GM18499 (cell line): Measurements from ENCODE around the gene MAPK8IP2.
A peak's percentile ranks its signal among the peaks of the same experiment; 100 is the strongest.
"Not testable (repeated sequence)": the region's sequence is repeated elsewhere in the genome, so short reads cannot be mapped to it uniquely, and the experiment has no call there.

Source experiments
- ATAC-seq: cut with Tn5 transposase; IDR thresholded peaks from one replicate; pipeline ENCODE4 v1.9.1; 2021; ENCODE audit warnings: moderate number of reproducible peaks; ENCODE audit not compliant: insufficient read depth, unreplicated experiment

MAPK8IP2 gene

DNA sequence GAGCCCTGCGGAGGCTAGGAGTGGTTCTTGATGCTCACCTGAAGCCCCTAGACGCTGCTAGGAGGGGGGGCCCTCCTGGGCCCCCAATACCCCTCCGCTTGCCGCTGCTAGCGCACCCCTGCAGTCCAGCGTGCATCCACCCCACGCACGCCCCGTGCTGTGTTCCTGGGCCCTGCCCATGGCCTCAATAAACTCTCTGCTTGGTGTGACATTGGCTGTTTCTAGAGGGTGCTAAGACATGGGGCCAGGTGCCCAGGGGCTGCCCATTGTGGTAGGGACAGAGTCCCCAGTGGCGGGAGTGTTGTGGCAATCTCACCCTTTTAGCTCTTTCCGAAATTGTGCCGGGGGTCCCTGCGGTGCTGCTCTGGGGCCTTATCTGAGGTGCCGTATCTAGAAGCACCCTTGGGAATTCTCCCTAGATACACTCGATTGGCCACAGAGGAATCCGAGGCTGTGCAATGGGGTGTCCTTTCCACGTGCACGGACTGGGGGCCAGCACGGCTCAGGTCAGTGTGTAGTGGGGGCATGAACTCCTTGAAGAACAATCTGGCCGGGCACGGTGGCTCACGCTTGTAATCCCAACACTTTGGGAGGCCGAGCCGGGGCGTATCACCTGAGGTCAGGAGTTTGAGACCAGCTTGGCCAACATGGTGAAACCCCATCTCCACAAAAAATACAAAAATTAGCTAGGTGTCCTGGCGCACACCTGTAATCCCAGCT, 10.9 kb downstream of the MAPK8IP2 start:
- no peak for ATAC-seq

GRCh38 chr22:50612168-50612527, 11.6 kb downstream of the MAPK8IP2 start:
- no peak for ATAC-seq

GRCh38 chr22:50612528-50613221, 12.1 kb downstream of the MAPK8IP2 start:
- ATAC-seq = no peak

DNA sequence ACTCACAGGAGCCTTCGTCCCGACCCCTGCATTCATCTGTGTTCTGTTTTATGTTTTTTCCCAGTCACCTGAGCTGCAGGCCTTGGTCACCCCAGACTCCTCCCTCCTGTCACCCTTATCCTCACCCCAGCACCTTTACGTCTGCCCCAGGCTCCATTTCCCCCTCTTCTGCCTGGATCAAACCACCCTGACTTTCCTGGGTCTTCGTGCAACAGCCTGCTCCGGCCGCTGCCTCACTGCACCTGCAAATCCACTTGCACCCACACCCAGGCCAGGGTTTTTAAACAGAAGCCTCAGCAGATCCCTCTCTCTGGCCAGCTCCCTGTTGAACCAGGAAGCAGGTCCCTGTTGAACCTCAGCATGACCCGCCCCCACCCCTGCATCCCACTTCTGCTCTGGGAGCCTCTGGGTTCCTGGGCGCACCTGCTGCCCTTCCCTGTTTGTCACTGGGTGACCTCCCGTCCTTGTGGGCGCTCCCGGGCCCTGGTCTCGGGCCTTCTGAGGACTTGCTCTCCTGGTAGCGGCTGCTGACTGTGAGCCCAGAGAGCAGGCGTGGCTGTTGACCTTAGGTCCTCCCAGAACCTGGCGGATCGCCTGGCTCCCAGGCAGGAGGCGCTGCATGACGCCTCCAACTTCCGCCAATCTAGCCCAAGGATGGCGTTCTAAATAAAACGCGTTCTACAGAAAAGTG, 12.8 kb downstream of the MAPK8IP2 start:
- no peak for ATAC-seq

DNA sequence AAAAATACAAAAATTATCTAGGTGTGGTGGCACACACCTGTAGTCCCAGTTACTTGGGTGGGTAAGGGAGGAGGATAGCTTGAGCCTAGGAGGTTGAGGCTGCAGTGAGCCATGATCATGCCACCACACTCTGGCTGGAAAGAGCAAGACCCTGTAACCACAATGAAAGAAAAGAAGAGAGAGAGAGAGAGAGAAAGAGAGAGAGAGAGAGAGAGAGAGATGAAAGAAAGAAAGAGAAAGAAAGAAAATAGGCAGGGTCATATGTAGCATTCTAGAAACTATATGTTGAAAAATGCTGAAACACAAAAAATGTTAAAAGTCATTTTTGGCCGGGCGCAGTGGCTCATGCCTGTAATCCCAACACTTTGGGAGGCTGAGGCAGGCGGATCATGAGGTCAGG, 13.7 kb downstream of the MAPK8IP2 start:
- not testable (repeated sequence) for ATAC-seq

GRCh38 chr22:50620593-50621355, 20.2 kb downstream of the MAPK8IP2 start:
- peak; percentile 36 for ATAC-seq

DNA sequence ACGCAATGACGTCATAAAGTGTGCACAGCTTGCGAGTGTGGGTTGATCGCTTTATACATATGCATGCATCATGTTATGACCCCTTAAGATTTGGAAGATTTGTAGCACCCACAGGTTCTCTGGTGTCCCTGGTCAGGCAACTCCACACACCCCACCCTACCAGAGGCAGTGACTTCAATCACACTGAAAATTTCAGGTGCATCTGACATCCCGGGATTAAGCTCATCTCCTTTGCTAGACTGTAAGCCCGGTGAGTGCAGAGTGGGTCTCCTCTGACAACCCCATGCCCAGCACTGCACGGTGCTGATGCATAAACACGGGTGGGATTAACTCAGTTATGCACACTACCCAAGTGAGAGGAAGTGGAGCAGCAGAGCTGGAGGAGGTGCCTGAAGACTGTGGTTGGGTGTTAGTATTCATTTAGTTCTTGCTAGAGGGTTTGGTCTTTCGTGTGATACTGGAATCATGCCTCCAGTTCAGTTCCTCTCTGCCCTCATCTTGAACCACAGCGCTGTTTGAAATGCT, 20.8 kb downstream of the MAPK8IP2 start:
- peak; percentile 10 for ATAC-seq

DNA sequence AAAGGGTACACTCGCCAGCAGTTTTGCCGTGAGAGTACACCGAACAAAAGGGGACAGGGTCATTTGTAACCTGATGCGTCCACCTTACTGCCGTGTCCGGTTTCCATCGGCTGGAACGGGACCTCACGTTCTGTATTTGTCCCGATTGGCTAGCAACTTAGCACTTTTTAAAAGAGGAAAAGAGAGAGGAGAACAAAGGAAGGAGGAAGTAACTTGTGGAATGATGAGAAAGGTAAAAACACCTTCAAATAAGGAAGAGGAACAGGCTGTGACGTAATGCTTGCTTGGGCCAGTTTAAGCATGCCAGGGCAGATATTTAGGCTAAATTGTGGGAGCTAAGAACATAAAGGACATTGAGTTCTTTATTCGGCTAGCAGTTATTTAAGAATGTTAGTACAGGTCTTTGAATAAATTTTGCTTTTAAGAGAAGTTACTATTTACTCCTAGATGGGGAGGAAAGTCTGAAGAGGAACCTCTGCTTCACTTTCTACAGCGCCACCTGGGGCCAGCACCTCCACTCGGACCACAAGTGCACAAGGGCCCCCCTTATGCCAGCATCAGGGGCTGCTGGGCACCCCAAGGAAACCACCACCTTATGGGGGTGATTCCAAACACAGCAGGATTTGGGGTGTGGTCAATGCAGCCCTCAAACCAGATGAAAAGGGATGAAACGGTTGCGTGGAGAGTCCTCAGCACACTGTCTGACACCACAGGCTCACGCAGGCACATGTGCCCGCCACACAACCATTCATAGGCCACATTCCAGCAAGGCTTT, 21.5 kb downstream of the MAPK8IP2 start:
- no peak for ATAC-seq

- no peak for ATAC-seq
Observed at GRCh38 chr22:50622723-50623327, 22.2 kb downstream of the MAPK8IP2 start.

DNA sequence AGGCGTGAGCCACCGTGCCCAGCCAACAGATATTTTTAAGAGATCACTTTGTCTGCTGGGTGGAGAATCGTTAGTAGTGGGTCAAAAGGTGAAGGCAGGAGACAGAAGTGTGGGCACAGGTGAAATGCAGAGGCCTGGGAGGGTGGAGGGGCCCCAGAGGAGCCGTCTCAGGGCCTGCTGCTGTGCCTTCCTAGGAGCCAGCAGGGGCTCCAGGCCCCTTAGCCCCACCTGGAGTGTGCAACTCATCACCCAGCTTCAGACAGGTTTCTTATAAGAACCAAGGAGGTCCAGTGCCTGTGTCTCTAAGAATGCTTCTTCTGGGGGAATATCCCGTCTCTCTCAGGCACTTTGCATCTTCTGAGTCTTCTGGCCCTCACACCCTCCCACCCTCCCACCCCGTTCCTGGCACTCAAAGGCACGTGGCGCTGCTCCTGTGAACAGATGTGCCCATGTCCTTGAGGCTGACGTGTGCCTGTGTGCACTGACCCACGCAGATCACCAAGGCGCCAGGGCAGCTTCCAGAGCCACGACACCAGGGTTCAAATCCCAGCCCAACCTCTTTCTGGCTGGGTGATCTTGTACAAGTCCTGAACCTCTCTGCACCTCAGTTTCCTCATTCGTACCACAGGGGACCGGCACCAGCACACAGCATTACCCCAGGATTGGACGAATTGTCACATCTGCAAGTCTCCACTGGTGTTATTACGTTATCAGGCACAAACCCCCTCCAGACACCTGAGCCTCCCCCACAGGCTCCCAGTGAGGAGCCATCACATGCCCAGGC, 23.9 kb downstream of the MAPK8IP2 start:
- no peak for ATAC-seq

GRCh38 chr22:50625131-50625567, 24.6 kb downstream of the MAPK8IP2 start:
- ATAC-seq = no peak

DNA sequence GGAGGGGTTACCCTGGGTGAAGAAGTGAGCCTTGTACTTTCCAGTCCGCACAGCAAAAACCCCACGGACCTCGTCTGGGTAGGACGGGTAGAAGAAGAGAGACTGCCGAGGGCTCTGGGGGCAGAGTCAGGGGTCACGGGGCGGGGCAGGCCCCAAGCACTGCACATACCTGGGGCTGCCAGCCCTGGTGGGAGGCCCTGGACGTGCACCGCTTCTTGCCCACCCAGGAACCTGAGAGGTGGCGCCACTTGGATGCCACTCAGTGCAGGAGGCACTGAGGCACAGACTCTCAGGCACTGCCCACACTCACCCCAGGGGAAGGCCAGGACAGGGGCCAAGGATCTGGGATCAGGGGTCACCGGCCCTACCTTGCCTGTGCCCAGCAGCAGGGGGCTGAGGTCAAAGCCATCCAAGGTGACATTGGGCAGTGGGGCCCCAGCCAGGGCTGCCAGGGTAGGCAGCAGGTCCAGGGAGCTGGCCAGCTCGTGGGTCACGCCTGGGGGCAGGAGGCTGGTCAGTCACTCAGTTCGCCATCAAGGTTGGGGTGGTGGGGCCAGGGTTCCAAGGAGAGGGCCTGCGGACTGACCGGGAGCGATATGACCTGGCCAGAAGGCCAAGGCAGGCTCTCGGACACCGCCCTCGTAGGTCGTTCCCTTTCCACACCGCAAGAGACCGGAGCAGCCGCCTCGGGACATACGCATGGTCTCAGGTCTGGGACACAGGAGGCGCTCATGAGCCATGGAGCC, 25.1 kb downstream of the MAPK8IP2 start:
- ATAC-seq = no peak

DNA sequence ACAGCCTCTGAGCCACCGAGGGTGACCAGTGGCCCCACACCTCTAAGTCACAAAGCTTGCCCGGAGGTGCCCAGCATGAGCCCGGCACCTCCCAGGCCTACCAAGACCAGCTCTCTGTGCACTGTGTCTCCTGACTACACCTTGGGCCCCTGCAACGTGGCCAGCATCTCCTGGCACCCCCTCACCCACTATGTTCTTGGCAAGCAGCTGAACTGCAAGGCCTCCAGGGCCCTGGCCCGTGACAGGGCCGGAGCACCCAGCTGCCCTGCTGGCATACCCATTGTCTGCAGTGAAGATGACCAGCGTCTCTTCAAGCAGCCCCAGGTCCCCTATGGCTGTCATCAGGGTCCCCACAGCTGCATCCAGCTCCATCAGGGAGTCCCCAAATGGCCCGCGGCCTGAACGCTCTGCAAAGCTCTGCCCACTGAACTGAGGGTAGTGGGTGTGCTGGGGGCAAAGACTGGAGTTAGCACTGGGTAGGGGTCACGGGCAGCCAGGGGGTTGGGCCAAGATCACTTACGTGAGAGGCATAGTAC, 25.8 kb downstream of the MAPK8IP2 start:
- ATAC-seq = no peak

GRCh38 chr22:50626850-50627641, 26.5 kb downstream of the MAPK8IP2 start:
- no peak for ATAC-seq

GRCh38 chr22:50627642-50628542, 27.3 kb downstream of the MAPK8IP2 start, which contains the start of gene ARSA:
ARSA (minus strand) TSS chr22:50628152; CDS start chr22:50627779, 373 bp downstream.
- ATAC-seq = no peak
